ENCODE data around the gene INPP5A.
A peak's percentile ranks its signal among the peaks of the same experiment; 100 is the strongest.

INPP5A gene

GRCh38 chr10:132509506-132510173, 27.9 kb upstream of the INPP5A start:
- H3K27me3 Mint-ChIP-seq: no peaks in the 10 kb centered on the region
- no peak overlapping the region for H3K27ac Mint-ChIP-seq
- H3K9me3 Mint-ChIP-seq: no peaks in the 10 kb centered on the region
- no peak overlapping the region for H3K4me3 Mint-ChIP-seq
- DNase-seq (ENCODE audit: low spot score in 2 of 2) (no peak), ATAC-seq (ENCODE audit: low read depth) (no peak)
- H3K4me1 Mint-ChIP-seq: no peaks in the 10 kb centered on the region
- no peaks in the 10 kb centered on the region for H3K36me3 Mint-ChIP-seq

DNA sequence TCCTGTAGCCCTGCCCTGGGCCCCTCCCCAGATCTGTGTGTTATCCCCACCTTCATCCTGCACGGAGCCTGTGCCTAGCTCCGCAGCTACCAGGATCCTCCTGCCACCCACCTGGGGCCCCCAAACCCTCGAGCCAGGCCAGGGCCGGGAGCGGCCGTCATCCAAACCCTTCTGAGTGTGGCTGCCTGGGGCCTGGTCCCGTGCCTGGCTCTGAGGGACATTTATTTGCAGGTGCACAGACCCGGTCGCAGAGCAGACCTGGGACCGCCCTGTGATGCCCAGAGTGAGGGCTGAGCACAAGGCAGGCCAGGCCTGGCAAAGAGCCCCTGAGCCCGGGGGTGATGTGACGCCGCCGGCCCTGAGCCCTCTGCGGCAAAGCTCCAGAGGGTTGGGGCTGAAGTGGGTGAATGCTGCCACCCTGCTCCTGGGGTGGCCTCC, 27.4 kb upstream of the INPP5A start:
- H3K27me3 Mint-ChIP-seq: no peaks in the 10 kb centered on the region
- ATAC-seq (ENCODE audit: low read depth): no peak
- no peak overlapping the region for H3K27ac Mint-ChIP-seq
- peaks cover under 1% of the 10 kb centered on the region for H3K4me1 Mint-ChIP-seq
- DNase-seq (ENCODE audit: low spot score in 2 of 2): no peak
- no peaks in the 10 kb centered on the region for H3K36me3 Mint-ChIP-seq
- no peak overlapping the region for H3K4me3 Mint-ChIP-seq
- H3K9me3 Mint-ChIP-seq: no peaks in the 10 kb centered on the region

DNA sequence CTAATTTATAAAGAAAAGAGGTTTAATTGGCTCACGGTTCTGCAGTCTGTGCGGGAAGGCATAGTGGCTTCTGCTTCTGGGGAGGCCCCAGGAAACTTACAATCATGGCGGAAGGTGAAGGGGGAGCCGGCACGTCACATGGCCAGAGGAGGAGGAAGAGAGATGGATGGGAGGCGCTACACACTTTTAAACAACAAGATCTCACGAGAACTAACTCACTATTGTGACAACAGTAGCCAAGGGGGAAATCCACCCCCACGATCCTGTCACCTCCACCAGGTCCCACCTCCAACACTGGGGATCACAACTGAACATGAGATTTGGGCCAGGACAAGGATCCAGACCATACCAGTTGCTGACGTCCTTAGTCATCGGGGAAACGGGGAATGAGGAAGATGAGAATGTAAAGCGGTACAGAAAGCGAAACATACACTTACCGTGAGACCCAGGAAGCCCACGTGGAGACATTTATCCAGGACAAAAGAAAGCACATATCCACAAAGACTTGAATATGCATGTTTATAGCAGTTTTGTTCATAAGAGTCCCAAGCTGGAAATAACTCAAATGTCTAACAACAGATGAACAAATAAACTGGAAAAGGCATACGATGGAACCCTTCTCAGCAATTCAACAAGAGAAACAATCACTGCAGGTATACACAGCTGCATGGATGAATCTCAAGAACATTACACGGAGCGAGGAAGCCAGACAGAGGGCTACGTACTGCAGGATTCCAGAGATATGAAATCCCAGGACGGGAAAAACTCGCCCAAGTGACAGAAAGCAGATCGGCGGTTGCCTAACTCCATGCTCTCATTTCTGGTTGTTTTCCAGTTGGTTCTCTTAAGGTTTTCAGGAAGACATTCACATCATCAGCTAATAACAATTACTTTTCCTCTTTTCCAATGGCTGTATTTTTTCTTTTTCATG, 26.2 kb upstream of the INPP5A start:
- no peak for DNase-seq (ENCODE audit: low spot score in 2 of 2)
- no peak for ATAC-seq (ENCODE audit: low read depth)
- no peaks in the 10 kb centered on the region for H3K36me3 Mint-ChIP-seq
- no peaks in the 10 kb centered on the region for H3K9me3 Mint-ChIP-seq
- H3K27ac Mint-ChIP-seq: no peak overlapping the region
- H3K4me1 Mint-ChIP-seq: peaks cover 5% of the 10 kb centered on the region
- no peak overlapping the region for H3K4me3 Mint-ChIP-seq
- no peaks in the 10 kb centered on the region for H3K27me3 Mint-ChIP-seq

DNA sequence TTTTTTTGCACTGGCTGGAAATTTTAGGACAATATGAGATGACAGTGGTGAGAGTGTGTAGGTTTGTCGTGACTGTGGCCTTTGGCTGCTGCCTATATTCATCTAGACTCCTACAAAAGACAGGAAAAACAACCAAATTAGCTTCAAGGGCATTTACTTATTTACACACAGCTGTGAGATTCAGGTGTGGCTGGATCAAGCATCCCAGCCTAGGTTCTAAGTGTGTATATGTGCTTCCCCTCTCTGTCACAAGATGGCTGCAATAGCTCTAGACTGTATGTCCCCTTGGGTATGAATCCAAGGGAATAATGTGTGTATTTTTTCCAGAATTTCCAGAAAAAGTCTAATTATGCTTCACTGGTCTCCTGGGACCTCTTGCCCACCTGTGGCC, 25.5 kb upstream of the INPP5A start:
- H3K27me3 Mint-ChIP-seq: no peaks in the 10 kb centered on the region
- H3K36me3 Mint-ChIP-seq: no peaks in the 10 kb centered on the region
- peaks cover 10% of the 10 kb centered on the region for H3K4me1 Mint-ChIP-seq
- H3K27ac Mint-ChIP-seq: no peak overlapping the region
- H3K9me3 Mint-ChIP-seq: no peaks in the 10 kb centered on the region
- H3K4me3 Mint-ChIP-seq: no peak overlapping the region
- no peak for ATAC-seq (ENCODE audit: low read depth)
- no peak for DNase-seq (ENCODE audit: low spot score in 2 of 2)

DNA sequence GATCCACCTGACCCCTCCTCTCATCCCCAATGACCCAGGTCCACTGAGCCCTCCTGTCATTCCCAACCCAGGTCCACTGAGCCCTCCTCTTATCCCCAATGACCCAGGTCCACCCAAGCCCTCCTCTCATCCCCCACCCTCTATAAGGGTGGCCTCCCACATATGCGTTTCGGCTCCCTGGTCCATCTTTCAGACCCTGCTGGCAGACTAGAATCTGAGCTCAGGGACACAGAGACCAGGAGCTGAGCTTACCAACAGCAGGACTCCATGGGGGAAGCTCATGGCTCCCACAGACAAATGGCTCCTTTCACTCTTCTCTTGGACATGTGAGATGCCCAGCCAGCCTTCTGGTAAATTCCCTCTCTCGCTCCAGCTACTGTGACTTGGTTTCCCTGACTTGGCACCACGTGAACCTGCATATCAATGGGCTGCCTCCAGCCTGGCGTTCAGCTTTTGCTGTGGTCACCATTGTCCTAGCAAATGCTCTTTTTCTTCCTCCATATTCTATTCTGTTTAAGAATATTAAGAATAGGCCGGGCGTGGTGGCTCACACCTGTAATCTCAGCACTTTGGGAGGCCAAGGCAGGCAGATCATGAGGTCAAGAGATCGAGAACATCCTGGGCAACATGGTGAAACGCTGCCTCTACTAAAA, 24.8 kb upstream of the INPP5A start:
- Mint-ChIP-seq H3K27me3 (no peaks in the 10 kb centered on the region), H3K9me3 (no peaks in the 10 kb centered on the region), H3K4me1 (peaks cover 10% of the 10 kb centered on the region), H3K4me3 (no peak overlapping the region), H3K36me3 (no peaks in the 10 kb centered on the region), H3K27ac (no peak overlapping the region)
- DNase-seq (ENCODE audit: low spot score in 2 of 2) (no peak), ATAC-seq (ENCODE audit: low read depth) (no peak)

DNA sequence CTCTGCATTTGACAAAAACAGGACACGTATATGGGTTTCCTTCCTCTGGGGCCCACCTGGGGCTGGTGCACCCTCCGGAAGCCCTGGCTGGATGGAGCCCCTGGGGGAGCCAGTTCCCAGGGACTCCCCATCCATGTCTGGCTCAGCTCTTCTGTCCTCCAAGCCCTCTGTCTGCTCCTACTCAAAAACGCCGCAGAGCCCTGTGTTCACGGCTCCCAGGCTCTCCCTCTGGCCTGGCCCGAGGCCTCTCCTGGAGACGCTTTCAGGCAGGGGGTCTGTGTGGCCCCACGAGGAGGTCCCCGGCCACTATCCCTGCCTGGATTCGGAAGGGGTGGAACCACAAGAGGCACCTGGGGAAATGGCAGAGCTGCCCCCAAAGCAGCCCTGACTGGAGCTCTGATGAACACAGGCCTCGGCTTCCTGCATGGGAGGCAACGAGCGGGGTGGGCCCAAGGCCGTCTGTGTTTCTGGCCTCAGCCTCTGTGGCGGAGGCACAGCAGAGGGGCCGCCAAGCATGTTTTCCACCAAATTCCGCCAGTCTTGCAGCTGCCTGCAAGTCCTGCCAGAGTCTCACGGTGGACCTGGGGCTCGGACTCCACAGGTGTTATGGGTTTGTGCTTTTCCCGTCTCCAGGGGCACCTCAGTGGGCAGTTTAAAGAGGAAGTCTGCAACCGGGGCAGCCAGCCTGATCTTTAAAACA, 22.6 kb upstream of the INPP5A start:
- Mint-ChIP-seq H3K36me3 (no peaks in the 10 kb centered on the region), H3K9me3 (no peaks in the 10 kb centered on the region), H3K4me1 (peaks cover 10% of the 10 kb centered on the region), H3K4me3 (peak overlapping the region; percentile 42), H3K27ac (no peak overlapping the region), H3K27me3 (peaks cover 1% of the 10 kb centered on the region)
- ATAC-seq (ENCODE audit: low read depth): peak; percentile 66
- peak in 1 of 2 donors; percentile 41 for DNase-seq (ENCODE audit: low spot score in 2 of 2)

DNA sequence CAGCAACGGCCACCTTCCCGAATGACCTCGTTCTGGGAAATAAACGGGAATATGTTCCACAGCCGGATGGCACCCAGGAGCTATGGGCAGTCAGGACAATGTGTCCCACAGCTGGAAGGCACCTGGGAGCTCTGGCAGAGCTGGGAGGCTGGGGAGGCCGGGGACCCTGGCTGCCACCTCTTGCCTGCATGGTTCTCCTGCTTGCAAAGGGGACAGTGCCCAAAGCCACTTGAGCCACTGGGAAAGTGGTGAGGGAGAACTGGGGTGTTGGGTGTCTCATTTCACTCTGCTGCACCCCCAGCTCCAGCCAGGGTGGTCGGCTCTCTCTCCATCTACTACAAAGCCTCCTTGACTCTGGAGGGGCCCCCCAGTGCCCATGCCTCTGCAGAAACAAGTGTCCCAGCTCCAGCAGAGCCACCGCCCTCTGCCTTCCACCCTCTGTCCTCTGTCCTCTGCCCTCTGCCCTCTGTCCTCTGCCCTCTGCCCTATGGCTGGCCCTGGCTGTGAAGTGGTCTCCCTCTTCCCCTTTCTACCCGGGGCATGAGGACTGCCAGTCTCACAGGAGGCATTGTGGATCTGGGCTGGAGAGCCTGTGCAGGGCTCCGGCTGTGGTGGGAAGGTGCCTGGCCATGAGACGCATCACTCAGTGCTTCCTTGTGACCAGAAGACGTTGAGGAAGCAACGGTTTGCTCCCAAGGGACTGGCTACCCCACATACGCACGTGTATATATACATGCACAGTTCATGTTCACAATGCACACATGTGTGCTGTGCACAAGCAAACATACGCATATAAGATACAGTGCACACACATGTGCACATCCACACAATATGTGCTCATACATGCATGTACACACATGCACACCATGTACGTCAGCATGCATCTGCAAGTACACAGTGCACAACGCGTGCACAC, 21.5 kb upstream of the INPP5A start:
- Mint-ChIP-seq H3K36me3 (no peaks in the 10 kb centered on the region), H3K27me3 (peaks cover 3% of the 10 kb centered on the region), H3K4me1 (peaks cover 10% of the 10 kb centered on the region), H3K4me3 (no peak overlapping the region), H3K9me3 (no peaks in the 10 kb centered on the region), H3K27ac (no peak overlapping the region)
- ATAC-seq (ENCODE audit: low read depth) (peak; percentile 25), DNase-seq (ENCODE audit: low spot score in 2 of 2) (no peak)

GRCh38 chr10:132516771-132517725, 20.5 kb upstream of the INPP5A start:
- DNase-seq (ENCODE audit: low spot score in 2 of 2) (no peak), ATAC-seq (ENCODE audit: low read depth) (no peak)
- Mint-ChIP-seq H3K4me1 (peaks cover 10% of the 10 kb centered on the region), H3K27ac (no peak overlapping the region), H3K4me3 (no peak overlapping the region), H3K36me3 (no peaks in the 10 kb centered on the region), H3K9me3 (no peaks in the 10 kb centered on the region), H3K27me3 (peaks cover 3% of the 10 kb centered on the region)

DNA sequence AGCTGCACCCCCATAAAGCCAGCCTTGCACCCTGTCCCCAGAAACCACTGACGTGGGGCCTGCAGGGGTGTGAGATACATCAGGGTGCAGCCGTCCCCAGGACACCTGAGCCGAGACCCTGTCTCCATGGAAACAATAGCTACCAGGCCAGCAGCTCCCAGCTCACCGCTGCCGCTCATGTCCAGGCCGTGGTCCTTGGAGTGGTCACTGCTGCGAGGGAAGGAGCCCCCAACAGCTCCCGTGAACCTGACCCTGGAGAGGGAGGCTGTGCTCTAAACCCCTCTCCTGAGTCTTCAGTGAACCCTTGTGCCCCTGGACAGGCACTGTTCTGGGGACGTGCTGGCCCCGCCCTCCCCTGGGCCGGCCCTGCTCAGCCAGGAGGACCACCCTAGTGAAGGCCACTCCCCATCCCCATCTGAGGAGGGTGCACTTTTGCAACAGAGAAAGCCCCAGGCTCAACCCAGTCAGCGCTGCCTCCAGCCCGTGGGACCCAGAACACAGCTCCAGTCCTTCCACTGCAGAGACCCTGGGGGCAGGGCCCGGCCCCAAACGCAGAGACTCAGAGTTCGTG, 19.6 kb upstream of the INPP5A start:
- Mint-ChIP-seq H3K36me3 (no peaks in the 10 kb centered on the region), H3K9me3 (no peaks in the 10 kb centered on the region), H3K4me1 (peaks cover 10% of the 10 kb centered on the region), H3K27me3 (peaks cover 3% of the 10 kb centered on the region), H3K27ac (no peak overlapping the region), H3K4me3 (no peak overlapping the region)
- ATAC-seq (ENCODE audit: low read depth): no peak
- DNase-seq (ENCODE audit: low spot score in 2 of 2): no peak

DNA sequence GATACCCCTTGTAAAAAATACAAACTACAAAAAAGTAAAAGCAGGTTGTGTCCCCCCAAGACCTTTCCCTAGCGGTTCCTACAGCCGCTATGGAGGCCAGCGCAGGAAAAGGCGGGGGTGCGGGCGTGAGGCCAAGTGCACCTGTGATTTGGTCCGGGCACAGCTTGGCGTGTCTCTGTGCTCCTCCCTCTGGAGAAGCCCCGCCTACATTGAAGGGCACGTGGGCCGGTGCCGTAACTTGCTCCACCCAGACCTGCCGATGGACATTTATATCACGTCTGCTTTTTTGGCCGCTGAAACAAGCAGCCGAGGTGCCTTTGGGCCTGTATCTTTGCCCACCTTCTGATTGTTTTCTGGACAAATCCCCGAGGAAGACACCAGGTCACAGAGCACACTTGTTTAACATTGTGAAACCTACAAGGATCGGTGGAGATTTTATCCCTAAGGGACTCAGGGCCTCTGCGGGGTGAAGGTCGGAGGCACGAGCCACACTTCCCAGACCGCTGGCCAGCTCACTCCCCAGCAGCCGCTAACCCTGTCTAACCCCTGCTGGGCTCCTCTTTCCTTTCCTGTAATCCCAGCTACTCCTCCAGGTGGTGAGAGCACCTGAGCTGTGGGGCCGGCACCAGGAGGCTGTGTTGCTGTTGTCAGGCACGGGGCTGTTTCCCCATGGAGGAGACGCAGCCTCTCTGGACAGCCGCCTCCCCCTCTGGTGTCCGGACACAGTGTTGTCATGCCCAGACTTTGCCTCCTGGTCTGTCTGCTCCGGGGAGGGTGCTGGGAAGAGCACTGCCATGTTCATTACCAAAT, 18.8 kb upstream of the INPP5A start:
- Mint-ChIP-seq H3K4me3 (peak overlapping the region; percentile 42), H3K27ac (no peak overlapping the region), H3K36me3 (no peaks in the 10 kb centered on the region), H3K4me1 (peaks cover 10% of the 10 kb centered on the region), H3K9me3 (no peaks in the 10 kb centered on the region), H3K27me3 (peaks cover 3% of the 10 kb centered on the region)
- ATAC-seq (ENCODE audit: low read depth) (peak; percentile 65), DNase-seq (ENCODE audit: low spot score in 2 of 2) (no peak)

DNA sequence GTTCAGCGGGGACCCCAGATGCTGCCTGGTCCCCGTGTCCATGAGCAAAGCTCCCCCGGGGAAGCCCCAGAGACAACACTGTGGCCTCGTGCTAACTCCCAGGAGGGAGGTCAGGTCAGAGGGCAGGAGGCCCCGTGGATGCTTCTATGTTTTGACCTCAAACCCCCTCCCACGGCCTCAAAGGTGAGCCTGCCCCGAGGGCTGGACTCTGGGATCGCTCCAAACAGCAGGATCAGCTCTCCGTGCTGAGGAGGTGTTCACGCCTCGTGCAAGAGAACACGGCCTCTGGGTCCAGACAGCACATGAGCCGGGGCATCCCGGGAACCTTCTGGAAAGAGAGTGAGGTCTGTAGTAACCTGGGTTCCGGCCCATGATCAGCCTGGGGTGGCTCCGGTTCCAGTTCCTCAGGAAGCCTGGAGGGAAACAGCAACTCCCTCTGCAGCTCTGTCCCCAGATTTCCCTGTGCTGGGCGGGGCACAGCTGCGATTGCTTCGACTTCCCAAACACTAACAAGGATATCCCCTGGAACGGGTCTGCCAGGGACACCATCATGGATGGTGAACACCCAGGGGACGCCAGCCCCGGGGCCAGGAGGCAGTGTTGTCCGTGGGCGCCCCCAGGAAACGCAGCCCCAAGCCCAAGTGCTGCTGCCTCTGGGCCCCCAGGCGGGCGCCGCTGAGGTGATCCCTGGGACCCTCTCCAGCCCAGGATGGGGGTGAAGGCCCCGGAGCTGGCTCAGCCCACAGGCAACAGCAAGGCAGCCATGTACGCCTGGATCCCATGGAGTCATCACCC, 18.0 kb upstream of the INPP5A start:
- H3K4me1 Mint-ChIP-seq: peaks cover 10% of the 10 kb centered on the region
- H3K27ac Mint-ChIP-seq: no peak overlapping the region
- no peak overlapping the region for H3K4me3 Mint-ChIP-seq

More for the DNA sequence above, 18.0 kb upstream of the INPP5A start:
- Mint-ChIP-seq H3K9me3 (no peaks in the 10 kb centered on the region), H3K27me3 (peaks cover 7% of the 10 kb centered on the region), H3K36me3 (no peaks in the 10 kb centered on the region)
- ATAC-seq (ENCODE audit: low read depth) (no peak), DNase-seq (ENCODE audit: low spot score in 2 of 2) (no peak)
